ENCODE measurements around the gene UBAP1.
A peak's percentile ranks its signal among the peaks of the same experiment; 100 is the strongest.
"Not testable (repeated sequence)": the region's sequence is repeated elsewhere in the genome, so short reads cannot be mapped to it uniquely, and the experiment has no call there.

UBAP1 gene

GRCh38 chr9:34178436-34179212, at the start of gene UBAP1:
UBAP1 (plus strand) TSS chr9:34179043; CDS start chr9:34220915, 41,872 bp downstream.
- peak; percentile 62 to 97 (median 89) for DNase-seq

GRCh38 chr9:34131571-34131970, 47.3 kb upstream of the UBAP1 start:
- DNase-seq: no peak

GRCh38 chr9:34133436-34133949, 45.4 kb upstream of the UBAP1 start:
- no peak for DNase-seq

- DNase-seq: no peak
Observed at GRCh38 chr9:34134521-34134920, 44.3 kb upstream of the UBAP1 start.

- not testable (repeated sequence) for DNase-seq
Observed at GRCh38 chr9:34138644-34139043, 40.2 kb upstream of the UBAP1 start.

- peak in 5 of 14 donors; percentile 3 to 11 (median 5) for DNase-seq
Observed at GRCh38 chr9:34139477-34140146, 39.2 kb upstream of the UBAP1 start.

- DNase-seq: no peak
Observed at GRCh38 chr9:34140853-34141252, 38.0 kb upstream of the UBAP1 start.

GRCh38 chr9:34143116-34143515, 35.7 kb upstream of the UBAP1 start:
- no peak for DNase-seq

- no peak for DNase-seq
Observed at GRCh38 chr9:34145165-34145564, 33.7 kb upstream of the UBAP1 start.

- no peak for DNase-seq
Observed at GRCh38 chr9:34151398-34151797, 27.4 kb upstream of the UBAP1 start.

GRCh38 chr9:34154057-34154456, 24.8 kb upstream of the UBAP1 start:
- DNase-seq: no peak

- no peak for DNase-seq
Observed at GRCh38 chr9:34157318-34157717, 21.5 kb upstream of the UBAP1 start.

- DNase-seq: no peak
Observed at GRCh38 chr9:34157898-34158297, 20.9 kb upstream of the UBAP1 start.

GRCh38 chr9:34158362-34158869, 20.4 kb upstream of the UBAP1 start:
- no peak for DNase-seq

- no peak for DNase-seq
Observed at GRCh38 chr9:34163434-34163833, 15.4 kb upstream of the UBAP1 start.

- DNase-seq: no peak
Observed at GRCh38 chr9:34169125-34169524, 9.7 kb upstream of the UBAP1 start.

GRCh38 chr9:34170237-34170991, 8.4 kb upstream of the UBAP1 start:
- DNase-seq: no peak

- DNase-seq: peak in 1 of 14 donors; percentile 12
Observed at GRCh38 chr9:34171753-34172535, 6.9 kb upstream of the UBAP1 start.

- DNase-seq: no peak
Observed at GRCh38 chr9:34176089-34176488, 2.8 kb upstream of the UBAP1 start.

- DNase-seq: no peak
Observed at GRCh38 chr9:34177593-34178435, 1.0 kb upstream of the UBAP1 start.

Measured in C1 segment of cervical spinal cord (tissue), 14 donors.